HG02571 (cell line): ENCODE results near the gene GCNT3.
A peak's percentile ranks its signal among the peaks of the same experiment; 100 is the strongest.
"Not testable (repeated sequence)": the region's sequence is repeated elsewhere in the genome, so short reads cannot be mapped to it uniquely, and the experiment has no call there.

ENCODE experiments used
- ATAC-seq: cut with Tn5 transposase; IDR thresholded peaks from one replicate; pipeline ENCODE4 v1.9.1; 2021; ENCODE audit warnings: mild to moderate bottlenecking, moderate library complexity; ENCODE audit not compliant: unreplicated experiment

The GCNT3 gene

GRCh38 chr15:59615661-59616060, 4.1 kb downstream of the GCNT3 start:
- no peak for ATAC-seq

DNA sequence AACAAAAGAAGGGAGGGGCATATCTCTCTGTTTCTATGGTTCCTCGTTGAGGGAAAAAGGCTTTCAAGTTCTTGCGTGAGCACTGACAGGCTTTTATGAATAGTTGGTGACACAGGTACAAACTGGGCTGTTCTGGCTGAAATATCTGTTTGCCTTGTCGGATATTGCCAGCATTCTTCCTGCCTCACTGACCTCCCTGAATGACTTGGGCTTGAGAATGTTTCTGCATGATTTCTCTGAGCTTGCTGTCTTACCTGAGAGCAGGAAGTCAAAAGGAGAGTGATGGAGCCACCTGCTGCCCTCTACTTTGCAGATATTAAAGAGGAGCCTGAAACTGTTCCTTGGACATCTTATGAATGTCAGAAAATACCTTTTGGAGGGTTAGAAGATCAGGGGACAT, 4.8 kb downstream of the GCNT3 start:
- ATAC-seq, result no peak

DNA sequence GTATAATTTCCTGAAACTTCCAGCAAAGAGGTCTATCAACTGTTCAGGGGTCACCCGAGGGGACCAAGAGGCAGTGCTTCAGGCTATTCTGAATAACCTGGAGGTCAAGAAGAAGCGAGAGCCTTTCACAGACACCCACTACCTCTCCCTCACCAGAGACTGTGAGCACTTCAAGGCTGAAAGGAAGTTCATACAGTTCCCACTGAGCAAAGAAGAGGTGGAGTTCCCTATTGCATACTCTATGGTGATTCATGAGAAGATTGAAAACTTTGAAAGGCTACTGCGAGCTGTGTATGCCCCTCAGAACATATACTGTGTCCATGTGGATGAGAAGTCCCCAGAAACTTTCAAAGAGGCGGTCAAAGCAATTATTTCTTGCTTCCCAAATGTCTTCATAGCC, 6.8 kb downstream of the GCNT3 start:
- no peak for ATAC-seq

DNA sequence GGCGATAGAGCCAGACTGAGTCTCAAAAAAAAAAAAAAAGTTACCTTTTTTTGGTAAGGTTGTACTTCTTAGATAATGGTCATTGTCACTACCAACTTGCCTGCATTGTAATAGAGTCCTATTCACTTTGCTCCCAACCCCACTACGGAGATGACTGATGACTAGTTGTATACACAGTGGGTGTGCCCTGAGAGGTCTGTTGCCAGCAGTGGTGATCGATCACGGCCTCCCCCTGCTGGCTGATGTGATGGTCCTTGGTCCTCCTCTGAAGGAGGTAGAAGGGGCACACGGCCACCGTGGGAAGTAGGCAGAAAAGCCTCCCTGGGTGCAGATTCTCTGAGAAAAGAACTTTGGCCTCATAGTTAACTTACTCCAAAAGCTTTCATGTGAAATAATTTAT, 10.7 kb downstream of the GCNT3 start:
- ATAC-seq, result no peak

DNA sequence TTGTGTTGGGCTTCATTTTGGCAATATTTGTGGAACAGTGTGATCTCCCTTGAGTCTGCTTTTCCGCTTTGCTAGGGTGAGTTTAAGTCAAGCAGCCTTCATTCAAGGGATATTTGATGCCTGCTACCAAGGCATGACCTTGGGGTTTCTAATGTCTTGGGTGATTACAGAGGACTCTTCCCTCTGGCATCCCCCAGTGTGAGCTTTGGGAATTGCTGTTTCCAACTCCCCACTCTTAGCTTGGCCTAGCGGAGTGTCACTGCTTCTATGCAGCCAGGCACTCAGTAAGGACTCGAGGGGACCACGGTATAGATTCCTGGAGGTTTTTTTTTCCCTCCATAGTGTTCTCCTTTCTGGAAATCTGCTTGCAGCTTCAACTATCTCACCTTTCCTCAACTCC, 21.1 kb downstream of the GCNT3 start:
- ATAC-seq, result no peak

DNA sequence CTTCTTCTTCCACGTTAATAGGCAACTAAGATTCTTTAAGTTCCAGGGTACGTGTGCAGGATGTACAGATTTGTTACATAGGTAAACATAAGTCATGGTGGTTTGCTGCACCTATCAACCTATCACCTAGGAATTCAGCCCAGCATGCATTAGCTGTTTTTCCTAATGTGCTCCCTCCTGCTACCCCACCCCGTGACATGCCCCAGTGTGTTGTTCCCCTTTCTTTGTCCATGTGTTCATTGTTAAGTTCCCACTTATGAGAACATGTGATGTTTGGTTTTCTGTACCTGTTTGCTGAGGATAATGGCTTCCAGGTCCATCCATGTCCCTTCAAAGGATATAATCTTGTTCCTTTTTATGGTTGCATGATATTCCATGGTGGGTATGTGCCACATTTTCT, 24.6 kb downstream of the GCNT3 start:
- no peak for ATAC-seq

- ATAC-seq, result not testable (repeated sequence)
Measured at GRCh38 chr15:59637507-59637906, 25.9 kb downstream of the GCNT3 start.

DNA sequence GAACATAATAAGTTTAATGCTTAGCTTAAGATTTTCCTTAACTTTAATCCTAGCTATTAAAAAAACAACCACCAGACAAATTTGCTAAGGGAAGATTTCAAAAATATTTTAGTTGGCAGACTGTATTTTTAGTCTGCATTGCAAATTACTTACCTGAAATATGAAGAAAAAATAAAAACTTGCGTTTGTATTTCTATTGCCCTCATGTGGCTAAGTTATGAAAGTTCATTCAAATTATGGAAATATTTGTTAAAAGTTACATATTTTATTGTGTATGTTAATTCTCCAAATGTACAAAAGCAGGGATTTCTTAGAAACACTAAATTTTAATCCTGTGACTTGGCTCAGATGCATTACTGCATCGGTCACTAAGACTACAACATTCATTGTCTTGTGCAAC, 30.8 kb downstream of the GCNT3 start:
- ATAC-seq, result no peak

GRCh38 chr15:59644756-59645155, 33.2 kb downstream of the GCNT3 start:
- no peak for ATAC-seq

DNA sequence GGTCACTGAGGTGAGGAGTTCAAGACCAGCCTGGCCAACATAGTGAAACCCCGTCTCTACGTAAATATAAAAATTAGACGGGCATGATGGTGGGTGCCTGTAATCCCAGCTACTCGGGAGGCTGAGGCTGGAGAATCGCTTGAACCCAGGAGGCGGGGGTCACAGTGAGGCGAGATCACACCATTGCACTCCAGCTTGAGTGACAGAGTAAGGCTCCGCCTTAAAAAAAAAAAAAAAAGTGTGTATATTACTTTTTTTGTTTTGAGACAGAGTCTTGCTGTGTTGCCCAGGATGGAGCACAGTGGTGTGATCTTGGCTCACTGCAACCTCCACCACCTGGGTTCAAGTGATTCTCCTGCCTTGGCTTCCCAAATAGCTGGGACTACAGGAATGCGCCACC, 34.2 kb downstream of the GCNT3 start:
- ATAC-seq, result not testable (repeated sequence)

DNA sequence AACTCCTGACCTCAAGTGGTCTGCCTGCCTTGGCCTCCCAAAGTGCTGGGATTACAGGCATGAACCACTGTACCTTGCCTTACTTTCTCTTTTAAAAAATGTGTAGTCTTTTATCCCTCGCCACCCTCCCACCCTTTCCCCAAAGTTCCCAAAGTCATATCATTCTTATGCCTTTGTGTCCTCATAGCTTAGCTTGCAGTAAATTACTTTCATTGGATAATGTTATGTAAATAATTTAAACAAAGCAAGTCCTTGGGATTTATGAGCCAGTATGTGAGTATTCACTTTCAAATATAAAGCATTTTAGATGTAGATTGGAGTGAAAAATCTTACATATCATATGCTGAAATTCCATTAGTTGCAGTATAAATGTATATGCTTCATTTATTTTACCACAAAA, 34.7 kb downstream of the GCNT3 start:
- no peak for ATAC-seq

DNA sequence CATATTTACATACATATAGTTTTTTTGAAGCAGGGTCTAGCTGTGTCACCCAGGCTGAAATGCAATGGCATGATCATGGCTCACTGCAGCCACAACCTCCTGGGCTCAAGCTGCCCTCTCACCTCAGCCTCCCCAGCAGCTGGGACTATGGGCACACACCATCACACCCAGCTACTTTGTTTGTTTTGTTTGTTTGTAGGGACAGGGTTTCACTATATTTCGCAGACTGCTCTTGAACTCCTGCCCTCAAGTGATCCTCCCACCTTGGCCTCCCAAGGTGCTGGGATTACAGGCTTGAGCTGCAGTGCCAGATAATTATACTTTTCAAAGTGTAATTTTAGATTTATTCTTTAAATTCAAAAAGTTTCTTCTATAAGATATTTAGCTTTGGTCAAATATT, 35.5 kb downstream of the GCNT3 start:
- no peak for ATAC-seq

- ATAC-seq, result no peak
Measured at GRCh38 chr15:59649603-59650002, 38.0 kb downstream of the GCNT3 start.

GRCh38 chr15:59654046-59654445, 42.5 kb downstream of the GCNT3 start:
- no peak for ATAC-seq

DNA sequence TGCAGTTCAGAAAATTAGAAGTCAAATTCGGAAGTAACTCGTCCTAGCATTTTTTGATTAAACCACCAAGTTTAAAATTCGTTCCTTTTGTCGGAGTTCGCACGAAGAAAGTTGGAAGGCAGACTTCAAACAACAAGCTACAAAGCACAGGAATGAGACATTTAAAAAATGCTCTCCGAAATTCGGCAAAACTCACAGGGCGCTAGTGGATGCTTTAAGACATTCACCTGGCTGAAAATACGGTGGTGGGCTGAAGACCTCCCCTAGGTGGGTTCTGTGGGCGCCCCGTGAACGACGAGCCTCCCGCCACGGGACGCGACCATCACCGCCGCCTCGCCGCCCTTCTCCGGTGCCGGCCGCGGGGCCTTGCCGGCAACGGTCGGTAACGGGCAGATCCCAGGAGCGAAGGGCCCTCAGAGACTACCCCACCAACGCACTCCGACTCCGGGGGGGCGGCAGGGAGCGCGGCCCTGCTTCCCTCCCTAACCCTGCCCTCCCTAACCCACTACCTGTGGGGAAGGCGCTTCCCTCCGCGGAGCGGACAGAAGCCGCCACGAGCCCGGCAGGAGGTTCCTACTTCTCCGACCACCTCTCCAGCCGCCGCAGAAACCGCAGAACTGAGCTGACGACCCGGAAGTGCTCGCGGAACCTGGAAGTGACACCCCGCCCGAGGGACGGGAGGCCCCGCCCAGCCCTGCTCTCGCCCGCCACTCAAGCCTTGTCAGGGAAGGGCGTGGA, 45.5 kb downstream of the GCNT3 start, which contains the start of gene GTF2A2:
Gene GTF2A2 (minus strand): TSS at position 619 of the 738 bp plus-strand sequence. CDS start 5,238 bp downstream, outside the sequence.
- ATAC-seq, result peak; percentile 96

DNA sequence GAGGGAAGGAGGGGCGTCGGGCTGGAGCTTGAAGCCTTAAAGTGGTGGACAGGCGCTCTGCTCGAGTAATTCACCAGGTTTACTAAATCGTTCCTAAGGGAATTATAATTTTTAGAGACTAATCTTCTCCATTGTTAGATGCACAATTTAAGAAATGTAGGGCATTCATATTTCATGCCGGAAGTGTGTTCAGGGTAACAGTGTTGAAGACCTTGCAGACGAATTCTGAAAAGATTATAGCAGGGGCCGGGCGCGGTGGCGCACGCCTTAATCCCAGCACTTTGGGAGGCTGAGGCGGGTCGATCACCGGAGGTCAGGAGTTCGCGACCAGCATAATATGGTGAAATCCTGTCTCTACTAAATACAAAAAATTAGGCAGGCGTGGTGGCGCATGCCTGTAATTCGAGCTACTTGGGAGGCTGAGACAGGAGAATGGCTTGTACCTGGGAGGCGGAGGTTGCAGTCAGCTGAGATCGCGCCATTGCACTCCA, 46.1 kb downstream of the GCNT3 start:
- no peak for ATAC-seq

DNA sequence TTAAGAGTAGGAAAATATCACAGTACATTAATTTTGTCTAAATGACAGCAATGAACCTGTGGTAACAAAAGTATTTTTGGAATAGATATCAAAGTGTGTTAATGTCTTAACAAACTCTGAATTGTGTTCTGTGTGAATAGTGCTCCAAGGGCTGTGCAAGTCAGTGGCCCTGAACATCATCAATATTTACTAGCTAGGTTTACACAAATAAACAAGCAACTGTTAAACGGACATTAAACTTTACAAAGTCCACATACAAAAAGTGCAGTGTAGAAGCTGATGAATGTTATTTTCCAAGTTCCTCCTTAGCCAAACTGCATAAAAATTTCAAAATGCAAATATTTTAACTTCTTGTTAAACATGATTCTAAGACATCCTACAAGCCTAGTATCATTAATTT, 47.8 kb downstream of the GCNT3 start:
- ATAC-seq, result no peak

DNA sequence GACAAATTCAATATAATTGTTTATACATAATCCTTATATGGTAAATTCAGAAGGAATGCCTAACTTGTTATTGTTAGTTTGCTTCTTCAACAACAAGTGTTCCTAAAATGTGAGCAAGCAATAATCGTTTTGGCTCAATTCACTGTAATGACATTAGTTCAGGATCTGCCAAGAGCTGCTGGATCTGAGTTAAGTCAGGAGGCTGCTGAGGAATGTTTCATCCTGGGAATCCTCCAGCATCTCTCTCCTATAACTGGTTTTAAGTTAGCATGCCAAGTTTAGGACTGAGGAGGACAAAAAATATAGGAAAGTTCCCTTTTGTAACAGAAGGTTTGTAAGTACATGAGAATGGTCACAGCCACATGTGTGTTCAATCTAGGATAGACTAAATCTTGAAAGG, 50.7 kb downstream of the GCNT3 start:
- ATAC-seq, result no peak

- no peak for ATAC-seq
Measured at GRCh38 chr15:59668556-59668955, 57.0 kb downstream of the GCNT3 start.
